GM23338 (cell line): ENCODE results near the gene NLRC5. TPM values are rescaled to one million over a fixed set of nuclear protein-coding genes. Genes with fewer than 3 reads are reported as not detected.

Experiments
- ATAC-seq: fragments of 200-7000 bp; cut with Tn5 transposase; 3 replicates; pipeline ENCODE4 v1.9.1; 2020
- DNase-seq: peaks from one replicate; pipeline ENCODE4 v3.0.0-alpha.2; 2015; ENCODE audit warnings: low spot score
- H2AFZ ChIP-seq: fragments of 200-600 bp; sonication (generic); 2 replicates; pipeline ENCODE4 v1.8.0; 2016; ENCODE audit warnings: antibody characterized with exemption, mild to moderate bottlenecking, moderate library complexity
- H3F3A ChIP-seq: fragments of 200-600 bp; sonication (generic); replicated peaks from 2 replicates; pipeline ENCODE4 v1.8.0; 2017; ENCODE audit warnings: antibody characterized with exemption, mixed run types, low read depth
- H3K27ac ChIP-seq: fragments of 200-600 bp; sonication (generic); 2 replicates; pipeline ENCODE4 v1.6.1; 2016; ENCODE audit warnings: low read depth
- H3K27me3 ChIP-seq: fragments of 200-600 bp; sonication (generic); 2 replicates; pipeline ENCODE4 v1.8.0; 2016; ENCODE audit warnings: mild to moderate bottlenecking, mixed run types, moderate library complexity; ENCODE audit not compliant: insufficient read depth
- H3K36me3 ChIP-seq: fragments of 200-600 bp; sonication (generic); 2 replicates; pipeline ENCODE4 v1.8.0; 2016; ENCODE audit warnings: mild to moderate bottlenecking; ENCODE audit not compliant: insufficient read depth
- H3K4me1 ChIP-seq: fragments of 200-600 bp; sonication (generic); 2 replicates; pipeline ENCODE4 v1.8.0; 2016; ENCODE audit warnings: mild to moderate bottlenecking, moderate library complexity; ENCODE audit not compliant: insufficient read depth
- H3K4me2 ChIP-seq: fragments of 200-600 bp; sonication (generic); 2 replicates; pipeline ENCODE4 v1.7.1; 2017; ENCODE audit warnings: mixed run types
- H3K4me3 ChIP-seq: fragments of 200-600 bp; sonication (generic); 2 replicates; pipeline ENCODE4 v1.6.1; 2016; ENCODE audit warnings: mixed run types
- H3K79me2 ChIP-seq: fragments of 200-600 bp; sonication (generic); replicated peaks from 2 replicates; pipeline ENCODE4 v1.8.0; 2017; ENCODE audit warnings: mild to moderate bottlenecking; ENCODE audit not compliant: insufficient read depth
- H3K9me2 ChIP-seq: fragments of 200-600 bp; sonication (generic); 2 replicates; pipeline ENCODE4 v1.8.0; 2017; ENCODE audit not compliant: insufficient read depth
- H4K20me1 ChIP-seq: fragments of 200-600 bp; sonication (generic); replicated peaks from 2 replicates; pipeline ENCODE4 v1.8.0; 2017; ENCODE audit warnings: mild to moderate bottlenecking; ENCODE audit not compliant: insufficient read depth
- H3K27ac Mint-ChIP-seq: 2 replicates; pipeline ENCODE4 v1.8.0; 2020; ENCODE audit warnings: inconsistent platforms, mild to moderate bottlenecking, moderate library complexity, mixed read lengths
- H3K27me3 Mint-ChIP-seq: 3 replicates; pipeline ENCODE4 v1.8.0; 2022; ENCODE audit warnings: low read depth, mild to moderate bottlenecking, moderate library complexity, mixed read lengths, inconsistent platforms; ENCODE audit not compliant: insufficient read depth, poor library complexity
- H3K36me3 Mint-ChIP-seq: 3 replicates; pipeline ENCODE4 v1.8.0; 2021; ENCODE audit warnings: low read depth, mild to moderate bottlenecking, inconsistent platforms, moderate library complexity, mixed read lengths
- H3K4me1 Mint-ChIP-seq: 3 replicates; pipeline ENCODE4 v1.8.0; 2020; ENCODE audit warnings: mild to moderate bottlenecking, inconsistent platforms, mixed read lengths
- H3K4me3 Mint-ChIP-seq: 3 replicates; pipeline ENCODE4 v1.8.0; 2021; ENCODE audit warnings: moderate library complexity, mild to moderate bottlenecking, inconsistent platforms, mixed read lengths
- H3K9me3 Mint-ChIP-seq: 3 replicates; pipeline ENCODE4 v1.8.0; 2020; ENCODE audit warnings: moderate library complexity, mild to moderate bottlenecking, inconsistent platforms, mixed read lengths
- CREB1 ChIP-seq: fragments of 250-450 bp; sonication (Bioruptor Pico); IDR thresholded peaks from 2 replicates; pipeline ENCODE4 v1.5.0; 2020; ENCODE audit warnings: low read depth, mild to moderate bottlenecking, moderate library complexity
- ETS1 ChIP-seq: IDR thresholded peaks from 2 replicates; pipeline ENCODE4 v1.6.1; 2016; ENCODE audit warnings: antibody characterized with exemption
- EZH2 ChIP-seq: fragments of 200-600 bp; sonication (generic); IDR thresholded peaks from one replicate; pipeline ENCODE4 v1.8.0; 2017; ENCODE audit warnings: antibody characterized with exemption, mild to moderate bottlenecking, low read depth; ENCODE audit not compliant: unreplicated experiment
- EZH2phosphoT487 ChIP-seq: fragments of 200-600 bp; sonication (generic); IDR thresholded peaks from one replicate; pipeline ENCODE4 v1.8.1; 2018; ENCODE audit warnings: antibody characterized with exemption; ENCODE audit not compliant: unreplicated experiment
- JUNB ChIP-seq: IDR thresholded peaks from one replicate; pipeline ENCODE4 v1.6.1; 2016; ENCODE audit warnings: antibody characterized with exemption; ENCODE audit not compliant: unreplicated experiment
- NANOG ChIP-seq: IDR thresholded peaks from 2 replicates; pipeline ENCODE4 v1.6.1; 2016; ENCODE audit warnings: antibody characterized with exemption, borderline replicate concordance
- POLR2AphosphoS5 ChIP-seq: IDR thresholded peaks from 2 replicates; pipeline ENCODE4 v1.6.1; 2016; ENCODE audit warnings: antibody characterized with exemption, low read depth
- STAT1 ChIP-seq: IDR thresholded peaks from one replicate; pipeline ENCODE4 v1.6.1; 2016; ENCODE audit warnings: antibody characterized with exemption; ENCODE audit not compliant: unreplicated experiment
- ZNF331 ChIP-seq: fragments of 250-450 bp; sonication (Bioruptor Pico); IDR thresholded peaks from 2 replicates; pipeline ENCODE4 v1.5.0; 2020; ENCODE audit warnings: low read depth, mild to moderate bottlenecking, moderate library complexity
- polyA plus RNA-seq: library from polyadenylated mRNA; unstranded; fragments of >200 nt; fragmentation: Nextera tagmentation; extraction: Ambion mirVana; gene quantifications from 2 replicates; pipeline ENCODE4 v1.2.1, GENCODE V29; 2016
- total RNA-seq: library from RNA; depleted of rRNA; stranded (reverse); fragments of >200 nt; shearing (Covaris generic); gene quantifications from 2 replicates; pipeline ENCODE4 v1.2.3, GENCODE V29; 2014
- TF ChIP-seq, protein P1 (sequence below): fragments of 250-450 bp; sonication (Bioruptor Pico); IDR thresholded peaks from 2 replicates; pipeline ENCODE4 v1.5.0; 2020; ENCODE audit warnings: mild to moderate bottlenecking, moderate library complexity

The NLRC5 gene
- total and polyA plus RNA-seq, 2 experiments from 2014 or later, result 2.3 to 3.9 TPM

- H3K27ac Mint-ChIP-seq, result no peak overlapping the region
- ATAC-seq, result no peak
- TF ChIP-seq ETS1, result no peak
- TF ChIP-seq CREB1 (CRISPR knock-in tag), result no peak
- no peak for TF ChIP-seq JUNB
- no peak for TF ChIP-seq ZNF331 (CRISPR knock-in tag)
- TF ChIP-seq EZH2, result no peak
- TF ChIP-seq, protein P1, sequence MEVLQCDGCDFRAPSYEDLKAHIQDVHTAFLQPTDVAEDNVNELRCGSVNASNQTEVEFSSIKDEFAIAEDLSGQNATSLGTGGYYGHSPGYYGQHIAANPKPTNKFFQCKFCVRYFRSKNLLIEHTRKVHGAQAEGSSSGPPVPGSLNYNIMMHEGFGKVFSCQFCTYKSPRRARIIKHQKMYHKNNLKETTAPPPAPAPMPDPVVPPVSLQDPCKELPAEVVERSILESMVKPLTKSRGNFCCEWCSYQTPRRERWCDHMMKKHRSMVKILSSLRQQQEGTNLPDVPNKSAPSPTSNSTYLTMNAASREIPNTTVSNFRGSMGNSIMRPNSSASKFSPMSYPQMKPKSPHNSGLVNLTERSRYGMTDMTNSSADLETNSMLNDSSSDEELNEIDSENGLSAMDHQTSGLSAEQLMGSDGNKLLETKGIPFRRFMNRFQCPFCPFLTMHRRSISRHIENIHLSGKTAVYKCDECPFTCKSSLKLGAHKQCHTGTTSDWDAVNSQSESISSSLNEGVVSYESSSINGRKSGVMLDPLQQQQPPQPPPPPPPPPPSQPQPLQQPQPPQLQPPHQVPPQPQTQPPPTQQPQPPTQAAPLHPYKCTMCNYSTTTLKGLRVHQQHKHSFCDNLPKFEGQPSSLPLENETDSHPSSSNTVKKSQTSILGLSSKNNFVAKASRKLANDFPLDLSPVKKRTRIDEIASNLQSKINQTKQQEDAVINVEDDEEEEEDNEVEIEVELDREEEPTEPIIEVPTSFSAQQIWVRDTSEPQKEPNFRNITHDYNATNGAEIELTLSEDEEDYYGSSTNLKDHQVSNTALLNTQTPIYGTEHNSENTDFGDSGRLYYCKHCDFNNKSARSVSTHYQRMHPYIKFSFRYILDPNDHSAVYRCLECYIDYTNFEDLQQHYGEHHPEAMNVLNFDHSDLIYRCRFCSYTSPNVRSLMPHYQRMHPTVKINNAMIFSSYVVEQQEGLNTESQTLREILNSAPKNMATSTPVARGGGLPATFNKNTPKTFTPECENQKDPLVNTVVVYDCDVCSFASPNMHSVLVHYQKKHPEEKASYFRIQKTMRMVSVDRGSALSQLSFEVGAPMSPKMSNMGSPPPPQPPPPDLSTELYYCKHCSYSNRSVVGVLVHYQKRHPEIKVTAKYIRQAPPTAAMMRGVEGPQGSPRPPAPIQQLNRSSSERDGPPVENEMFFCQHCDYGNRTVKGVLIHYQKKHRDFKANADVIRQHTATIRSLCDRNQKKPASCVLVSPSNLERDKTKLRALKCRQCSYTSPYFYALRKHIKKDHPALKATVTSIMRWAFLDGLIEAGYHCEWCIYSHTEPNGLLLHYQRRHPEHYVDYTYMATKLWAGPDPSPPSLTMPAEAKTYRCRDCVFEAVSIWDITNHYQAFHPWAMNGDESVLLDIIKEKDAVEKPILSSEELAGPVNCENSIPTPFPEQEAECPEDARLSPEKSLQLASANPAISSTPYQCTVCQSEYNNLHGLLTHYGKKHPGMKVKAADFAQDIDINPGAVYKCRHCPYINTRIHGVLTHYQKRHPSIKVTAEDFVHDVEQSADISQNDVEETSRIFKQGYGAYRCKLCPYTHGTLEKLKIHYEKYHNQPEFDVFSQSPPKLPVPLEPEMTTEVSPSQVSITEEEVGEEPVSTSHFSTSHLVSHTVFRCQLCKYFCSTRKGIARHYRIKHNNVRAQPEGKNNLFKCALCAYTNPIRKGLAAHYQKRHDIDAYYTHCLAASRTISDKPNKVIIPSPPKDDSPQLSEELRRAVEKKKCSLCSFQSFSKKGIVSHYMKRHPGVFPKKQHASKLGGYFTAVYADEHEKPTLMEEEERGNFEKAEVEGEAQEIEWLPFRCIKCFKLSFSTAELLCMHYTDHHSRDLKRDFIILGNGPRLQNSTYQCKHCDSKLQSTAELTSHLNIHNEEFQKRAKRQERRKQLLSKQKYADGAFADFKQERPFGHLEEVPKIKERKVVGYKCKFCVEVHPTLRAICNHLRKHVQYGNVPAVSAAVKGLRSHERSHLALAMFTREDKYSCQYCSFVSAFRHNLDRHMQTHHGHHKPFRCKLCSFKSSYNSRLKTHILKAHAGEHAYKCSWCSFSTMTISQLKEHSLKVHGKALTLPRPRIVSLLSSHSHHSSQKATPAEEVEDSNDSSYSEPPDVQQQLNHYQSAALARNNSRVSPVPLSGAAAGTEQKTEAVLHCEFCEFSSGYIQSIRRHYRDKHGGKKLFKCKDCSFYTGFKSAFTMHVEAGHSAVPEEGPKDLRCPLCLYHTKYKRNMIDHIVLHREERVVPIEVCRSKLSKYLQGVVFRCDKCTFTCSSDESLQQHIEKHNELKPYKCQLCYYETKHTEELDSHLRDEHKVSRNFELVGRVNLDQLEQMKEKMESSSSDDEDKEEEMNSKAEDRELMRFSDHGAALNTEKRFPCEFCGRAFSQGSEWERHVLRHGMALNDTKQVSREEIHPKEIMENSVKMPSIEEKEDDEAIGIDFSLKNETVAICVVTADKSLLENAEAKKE (CRISPR knock-in tag), result no peak
- no peak for TF ChIP-seq STAT1
- TF ChIP-seq EZH2phosphoT487, result no peak
- TF ChIP-seq POLR2AphosphoS5, result no peak
- TF ChIP-seq NANOG, result no peak
These were observed 17.7 kb upstream of the NLRC5 start for GRCh38 chr16:56971768-56972043.

More at GRCh38 chr16:56971768-56972043, 17.7 kb upstream of the NLRC5 start:
- Mint-ChIP-seq H3K36me3 (no peaks in the 10 kb centered on the region), H3K9me3 (0 out of 3 replicates have a peak, but pooled peaks cover 2% of the 10 kb centered on the region), H3K4me3 (no peak overlapping the region), H3K4me1 (no peaks in the 10 kb centered on the region), H3K27me3 (peaks cover 10% of the 10 kb centered on the region)
- Histone ChIP-seq H3K27me3 (no peaks in the 10 kb centered on the region), H3K36me3 (no peaks in the 10 kb centered on the region), H3K79me2 (no peaks in the 10 kb centered on the region), H3F3A (no peaks in the 10 kb centered on the region), H3K4me3 (no peak overlapping the region), H3K4me1 (no peaks in the 10 kb centered on the region), H2AFZ (no peak overlapping the region), H3K27ac (no peak overlapping the region), H3K4me2 (no peak overlapping the region), H4K20me1 (no peaks in the 10 kb centered on the region), H3K9me2 (no peaks in the 10 kb centered on the region)
- DNase-seq, result no peak
